Pons (tissue), 1 donor: ENCODE data around the gene OST4.

Experiments used
- DNase-seq: peaks from one replicate; pipeline ENCODE4 v3.0.0-alpha.2; 2016; ENCODE audit warnings: low spot score

Gene OST4

DNA sequence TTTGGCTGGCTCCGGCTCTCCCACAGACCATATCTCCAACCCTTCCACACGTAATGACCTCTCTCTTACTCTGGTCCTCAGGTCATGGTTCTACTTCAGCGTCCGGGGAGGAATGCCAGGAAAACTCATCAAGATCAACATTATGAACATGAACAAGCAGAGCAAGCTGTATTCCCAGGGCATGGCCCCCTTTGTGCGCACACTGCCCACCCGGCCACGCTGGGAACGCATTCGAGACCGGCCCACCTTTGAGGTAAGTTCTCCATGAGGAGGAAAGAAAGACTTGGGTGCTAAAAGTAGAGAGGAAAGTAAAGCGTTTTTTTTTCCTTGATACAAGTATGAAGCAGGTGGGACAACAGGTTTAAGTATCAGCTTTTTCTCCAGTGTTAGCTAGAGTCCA lies 18.1 kb downstream of the OST4 start:
- DNase-seq, result no peak

DNA sequence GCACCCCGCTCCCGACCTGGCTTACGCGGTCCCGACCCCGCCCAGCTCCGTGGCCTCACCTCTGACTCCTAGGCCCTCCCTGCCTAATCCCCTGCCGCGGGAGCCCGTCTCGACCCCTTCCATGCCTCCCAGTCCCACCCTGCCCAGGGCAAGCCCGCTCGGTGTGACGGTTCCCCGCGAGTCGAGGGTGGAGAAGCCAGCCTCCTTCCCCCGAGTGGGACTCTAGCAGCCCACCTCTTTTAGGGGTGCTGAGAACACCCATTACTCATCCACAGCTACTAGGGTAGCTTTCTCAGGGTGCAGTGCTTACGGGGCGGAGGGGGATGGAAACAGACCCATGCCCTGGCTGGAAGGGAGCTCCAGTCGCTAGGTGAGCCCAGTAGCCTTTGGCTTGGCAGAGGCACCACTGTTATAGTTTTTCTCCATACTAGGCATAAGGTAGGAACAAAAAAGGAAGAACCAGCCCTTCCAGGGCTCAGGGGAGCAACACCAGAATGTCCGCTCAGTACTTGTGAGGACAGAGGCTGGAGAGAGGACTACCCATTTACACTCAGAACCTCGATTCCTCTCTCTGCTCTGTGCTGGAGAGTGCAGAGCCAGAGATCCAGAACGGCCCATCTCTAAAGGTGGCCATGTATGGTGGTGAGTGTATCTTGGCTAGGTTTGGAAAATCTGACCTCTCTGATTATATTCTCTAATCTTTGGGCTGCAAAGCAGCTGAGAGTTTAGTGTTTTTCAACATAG lies 19.4 kb downstream of the OST4 start:
- no peak for DNase-seq

DNA sequence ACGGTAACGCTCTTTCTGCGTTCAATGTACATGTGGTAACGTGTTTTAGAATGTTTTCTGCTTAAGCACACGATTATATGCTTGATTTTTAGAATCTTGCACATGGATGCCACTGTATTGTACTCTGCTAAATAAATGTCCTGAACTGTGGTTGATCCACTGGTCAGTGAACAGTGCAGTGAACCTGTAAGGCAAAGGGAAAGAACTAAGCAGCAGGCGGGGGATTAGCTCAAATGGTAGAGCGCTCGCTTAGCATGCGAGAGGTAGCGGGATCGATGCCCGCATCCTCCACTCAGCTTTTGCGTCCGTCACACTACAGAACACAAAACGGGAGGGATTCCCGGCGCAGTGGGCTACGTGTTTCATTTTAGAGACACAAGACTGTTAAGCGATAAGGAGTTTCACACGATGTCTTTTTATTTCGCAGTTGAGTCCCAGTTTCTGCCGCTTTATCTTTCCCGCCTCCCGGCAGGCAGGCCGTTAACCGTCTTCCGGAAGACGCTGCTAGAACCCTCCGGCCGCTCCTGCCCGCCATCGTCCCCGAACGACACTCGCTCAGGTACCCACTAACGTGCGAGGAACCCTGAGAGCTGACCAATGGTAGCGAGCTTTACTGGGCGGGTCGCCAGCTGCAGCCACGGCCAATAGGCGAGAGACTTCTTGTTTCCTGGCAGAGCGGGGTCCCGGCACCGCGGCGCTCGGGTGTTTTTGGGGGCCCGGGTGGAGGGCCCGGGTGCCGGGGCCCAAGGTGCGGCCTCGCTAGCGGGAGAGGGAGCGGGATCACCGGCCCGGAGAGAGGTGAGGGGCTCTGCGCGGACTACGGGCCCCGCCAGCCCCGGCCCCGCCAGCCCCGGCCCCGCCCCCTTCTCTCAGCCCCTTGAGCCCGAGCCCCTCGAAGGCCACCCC lies 20.2 kb downstream of the OST4 start, which contains the start of gene AGBL5:
TSS of gene AGBL5 (plus strand) at position 673 of the 906 bp plus-strand sequence. CDS start 1,291 bp downstream, outside the sequence.
- peak; percentile 93 for DNase-seq

DNA sequence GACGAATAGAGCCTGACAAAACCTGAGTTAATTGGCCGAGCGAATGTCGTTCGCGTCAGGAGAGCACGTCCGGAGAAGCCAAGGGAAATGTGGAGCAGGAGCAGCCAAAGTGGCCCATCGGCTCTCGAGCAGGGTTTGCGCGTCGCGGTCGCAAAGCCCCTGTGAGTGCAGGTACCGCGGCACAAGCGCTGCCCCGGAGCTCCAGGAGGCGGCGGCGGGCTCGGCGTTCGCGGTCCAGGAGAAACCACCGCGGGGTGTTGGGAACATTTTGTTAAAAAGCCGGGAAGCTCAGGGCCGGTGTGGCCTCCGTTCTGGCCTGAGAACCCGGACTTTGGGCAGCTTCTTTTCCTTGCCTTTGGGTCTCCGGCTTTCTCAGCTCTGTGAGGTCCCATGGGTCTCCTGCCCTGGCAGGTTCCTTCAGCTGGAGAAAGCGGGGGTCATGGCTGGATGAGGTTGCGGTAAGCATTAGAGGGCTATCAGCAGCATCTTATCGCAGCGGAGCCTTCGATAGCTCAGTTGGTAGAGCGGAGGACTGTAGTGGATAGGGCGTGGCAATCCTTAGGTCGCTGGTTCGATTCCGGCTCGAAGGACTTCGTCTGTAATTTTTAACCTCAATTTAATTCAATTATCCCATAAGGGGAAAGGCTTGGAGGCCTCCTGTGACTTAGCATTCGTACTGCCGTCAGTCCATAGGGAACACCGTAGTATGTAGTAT lies 21.0 kb downstream of the OST4 start:
- peak; percentile 97 for DNase-seq

DNA sequence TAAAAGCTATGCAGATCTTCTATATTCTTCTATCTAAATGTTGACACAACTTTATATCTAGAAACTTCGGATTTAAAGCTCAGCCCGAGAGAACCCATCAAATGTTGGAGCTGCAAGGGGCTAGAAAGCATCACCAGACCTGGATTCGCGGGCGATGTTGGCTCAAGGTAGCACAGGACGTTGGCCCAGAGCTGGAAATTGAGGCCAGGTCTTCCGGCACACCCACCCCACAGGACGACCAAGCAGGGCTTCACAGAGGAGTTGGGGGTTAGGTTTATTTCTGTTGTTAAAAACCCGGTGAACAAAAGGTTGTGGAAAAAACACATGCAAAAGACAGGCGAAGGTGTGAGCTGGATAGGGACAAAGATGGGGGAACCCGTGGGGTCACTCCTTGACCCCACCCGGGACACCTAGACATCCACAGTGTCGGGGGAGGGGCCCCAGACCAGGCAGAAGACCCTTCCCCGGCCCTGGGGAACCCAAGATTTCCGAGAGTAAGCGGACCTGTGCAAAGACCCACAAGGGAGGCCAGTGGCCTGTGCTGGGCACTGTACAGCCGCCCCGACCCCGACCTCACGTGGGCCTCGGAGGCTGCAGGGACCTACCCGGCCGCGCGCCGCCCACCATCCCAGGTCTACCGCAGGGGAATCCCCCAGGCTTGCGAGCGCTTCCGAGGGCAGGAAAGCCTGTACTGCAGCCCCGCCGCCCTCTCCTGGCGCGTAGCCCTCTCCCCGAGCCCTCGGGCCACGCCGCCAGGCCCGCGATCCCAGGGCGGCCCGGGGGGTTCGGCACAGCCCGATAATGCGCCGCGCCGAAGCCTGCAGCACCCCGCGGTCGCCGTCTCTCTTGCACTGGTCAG lies 21.8 kb downstream of the OST4 start:
- DNase-seq, result no peak

DNA sequence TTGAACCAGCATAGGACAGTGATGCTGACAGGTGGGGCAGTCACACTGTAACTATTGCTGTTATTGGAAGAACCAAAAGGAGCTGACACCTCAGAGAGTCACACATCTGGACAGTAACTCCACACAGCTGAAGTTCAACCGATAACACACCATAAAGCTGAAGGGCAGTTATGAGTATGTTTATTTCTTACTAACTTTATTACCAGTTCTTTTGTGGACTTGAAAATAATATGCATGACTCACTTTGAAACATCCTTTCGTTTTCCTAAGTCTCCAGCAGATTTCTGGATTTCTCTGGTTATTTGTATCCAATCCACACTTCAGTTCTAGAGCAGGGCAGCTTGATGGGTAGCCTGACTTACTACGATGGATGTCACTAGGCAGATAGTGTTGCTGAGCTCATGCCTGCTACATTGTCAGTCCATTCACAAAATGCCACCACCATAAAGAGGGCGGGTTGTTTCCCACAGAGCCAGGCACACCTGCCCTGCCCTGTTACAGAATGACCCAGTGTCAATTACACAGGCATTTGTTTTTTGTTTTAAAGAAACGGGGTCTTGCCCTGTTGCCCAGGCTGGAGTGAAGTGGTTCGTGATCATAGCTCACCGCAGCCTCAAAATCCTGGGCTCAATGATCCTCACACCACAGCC lies 28.3 kb downstream of the OST4 start:
- no peak for DNase-seq

DNA sequence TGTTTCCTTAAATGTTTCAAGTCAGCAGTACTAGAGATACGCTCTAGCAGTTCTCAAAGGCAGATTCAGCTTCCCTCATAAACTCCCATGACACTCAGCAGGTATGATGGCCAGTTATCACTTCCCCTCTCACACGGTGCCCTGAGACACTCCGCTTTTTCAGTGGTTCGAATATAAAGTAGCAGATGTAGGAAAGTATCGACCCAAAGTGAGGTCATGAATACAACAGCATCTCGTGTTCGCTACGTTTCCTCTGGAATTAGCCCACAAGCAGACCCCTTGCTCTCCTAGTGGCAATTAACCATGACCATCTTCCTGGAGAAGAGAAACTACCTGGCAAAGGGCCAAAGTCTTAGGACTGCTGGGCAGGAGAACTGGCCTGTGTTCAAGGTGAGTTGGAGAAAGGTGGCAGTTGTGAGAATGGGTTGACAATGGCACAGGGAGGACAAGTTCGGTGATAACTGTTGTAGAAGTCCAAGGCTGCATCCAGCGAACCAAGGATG lies 29.2 kb downstream of the OST4 start:
- no peak for DNase-seq

DNA sequence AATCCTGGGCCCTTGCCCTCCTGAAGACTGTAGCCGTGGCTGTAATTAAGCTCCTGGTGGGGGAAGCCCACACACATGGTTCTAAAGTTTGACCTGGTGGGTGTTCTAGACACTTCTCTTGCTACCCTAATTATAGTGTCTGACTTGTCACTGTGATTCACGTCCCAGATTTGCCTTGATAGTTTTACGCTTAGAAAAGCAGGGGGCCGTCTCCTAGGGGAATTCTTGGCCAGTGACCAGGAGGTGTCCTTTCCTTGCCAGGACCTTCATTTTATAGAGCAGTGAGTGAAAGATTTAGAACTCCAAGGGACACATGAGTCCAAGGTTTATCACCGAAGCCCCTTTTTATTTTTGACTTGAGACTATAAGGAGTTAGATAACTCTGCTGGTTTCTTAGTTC lies 29.7 kb downstream of the OST4 start:
- no peak for DNase-seq

DNA sequence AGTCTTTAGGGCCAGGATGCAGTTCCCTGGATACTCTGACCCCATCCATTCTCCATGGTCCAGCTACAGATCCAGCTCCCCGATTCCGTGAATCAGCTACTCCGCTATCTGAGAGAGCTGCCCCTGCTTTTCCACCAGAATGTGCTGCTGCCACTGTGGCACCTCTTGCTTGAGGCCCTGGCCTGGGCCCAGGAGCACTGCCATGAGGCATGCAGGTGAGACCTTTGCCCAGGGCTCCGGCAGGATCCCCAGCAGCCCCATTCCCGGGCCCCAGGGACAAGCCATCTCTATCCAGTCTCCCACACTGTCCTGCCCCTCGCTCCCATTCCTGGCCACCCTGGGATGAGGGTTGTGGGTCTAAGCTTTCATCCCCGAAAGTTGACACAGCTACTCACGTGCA lies 31.2 kb downstream of the OST4 start:
- no peak for DNase-seq

DNA sequence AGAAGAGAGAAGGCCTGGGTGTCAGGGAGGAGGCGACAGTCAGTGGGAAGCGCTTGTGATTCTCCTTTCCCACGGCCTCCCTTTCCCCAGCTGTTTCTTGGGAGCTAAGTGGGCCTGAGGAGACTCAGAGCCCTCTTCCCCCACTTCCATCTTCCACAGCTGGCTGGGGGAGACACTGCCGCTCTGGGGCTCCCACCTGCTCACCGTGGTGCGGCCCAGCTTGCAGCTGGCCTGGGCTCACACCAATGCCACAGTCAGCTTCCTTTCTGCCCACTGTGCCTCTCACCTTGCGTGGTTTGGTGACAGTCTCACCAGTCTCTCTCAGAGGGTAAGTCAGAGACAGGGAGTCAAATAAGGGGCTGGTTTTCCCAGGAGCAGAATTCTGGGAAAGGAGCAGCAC lies 31.6 kb downstream of the OST4 start:
- DNase-seq, result no peak

DNA sequence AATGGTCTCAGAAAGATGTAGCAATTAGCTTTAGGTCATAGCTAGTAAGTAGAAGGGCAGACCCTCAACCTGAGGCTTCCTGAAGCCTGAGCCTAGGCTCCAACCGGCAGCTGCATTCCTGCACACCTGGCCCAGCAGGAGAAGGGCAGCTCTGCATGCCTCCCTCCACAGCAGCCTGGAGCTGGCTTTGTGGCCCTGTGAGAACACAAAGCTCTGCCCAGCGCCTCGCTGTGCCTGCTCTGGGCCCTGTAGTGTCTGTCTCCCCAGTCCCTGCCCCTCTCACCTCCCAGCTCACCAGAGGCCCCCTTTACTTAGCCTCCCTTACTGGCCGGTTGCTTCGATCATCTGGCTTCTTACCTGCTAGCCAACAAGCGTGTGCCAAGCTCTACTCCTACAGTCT lies 32.0 kb downstream of the OST4 start:
- no peak for DNase-seq

DNA sequence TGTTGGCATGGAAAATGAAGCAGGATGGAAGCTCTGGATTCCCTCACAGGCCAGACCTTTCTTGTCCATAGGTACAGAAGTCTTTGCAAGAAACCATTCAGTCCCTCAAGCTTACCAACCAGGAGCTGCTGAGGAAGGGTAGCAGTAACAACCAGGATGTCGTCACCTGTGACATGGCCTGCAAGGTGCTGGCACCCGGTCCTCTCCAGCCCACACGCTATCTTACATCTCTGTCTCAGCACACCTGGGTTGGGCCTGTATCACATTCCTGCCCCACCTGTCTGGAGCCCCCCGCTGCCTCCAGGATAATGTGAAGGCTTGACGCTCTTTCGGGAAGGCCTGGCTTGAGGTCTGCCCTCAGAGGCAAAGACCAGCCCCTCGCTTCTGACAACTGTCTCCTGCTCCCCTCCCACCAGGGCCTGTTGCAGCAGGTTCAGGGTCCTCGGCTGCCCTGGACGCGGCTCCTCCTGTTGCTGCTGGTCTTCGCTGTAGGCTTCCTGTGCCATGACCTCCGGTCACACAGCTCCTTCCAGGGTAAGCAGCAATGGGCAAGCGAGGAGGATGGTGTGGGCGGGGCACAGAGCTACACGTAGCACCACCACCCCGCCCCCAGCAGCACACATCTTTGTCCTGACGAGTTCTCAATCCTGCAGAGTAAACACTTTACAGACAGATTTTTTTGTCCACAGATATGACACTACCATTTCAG lies 32.7 kb downstream of the OST4 start:
- DNase-seq, result no peak

DNA sequence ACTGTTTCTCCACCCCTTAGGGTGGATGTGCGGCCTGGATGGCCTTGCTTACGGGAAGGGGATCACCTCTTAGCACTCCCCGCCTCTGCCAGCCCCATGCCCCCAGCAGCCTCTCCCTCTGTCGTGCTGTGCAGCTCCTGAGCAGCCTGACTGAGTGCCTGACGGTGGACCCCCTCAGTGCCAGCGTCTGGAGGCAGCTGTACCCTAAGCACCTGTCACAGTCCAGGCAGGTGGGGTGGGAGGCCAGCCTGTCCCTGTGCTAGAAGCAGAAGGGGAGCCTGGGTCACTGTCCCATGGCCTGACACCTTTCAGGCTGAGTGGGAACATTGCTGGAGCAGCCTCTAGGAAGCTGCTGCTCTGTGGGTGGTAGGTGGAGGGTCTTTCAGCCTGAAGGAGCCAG lies 33.4 kb downstream of the OST4 start:
- no peak for DNase-seq

DNA sequence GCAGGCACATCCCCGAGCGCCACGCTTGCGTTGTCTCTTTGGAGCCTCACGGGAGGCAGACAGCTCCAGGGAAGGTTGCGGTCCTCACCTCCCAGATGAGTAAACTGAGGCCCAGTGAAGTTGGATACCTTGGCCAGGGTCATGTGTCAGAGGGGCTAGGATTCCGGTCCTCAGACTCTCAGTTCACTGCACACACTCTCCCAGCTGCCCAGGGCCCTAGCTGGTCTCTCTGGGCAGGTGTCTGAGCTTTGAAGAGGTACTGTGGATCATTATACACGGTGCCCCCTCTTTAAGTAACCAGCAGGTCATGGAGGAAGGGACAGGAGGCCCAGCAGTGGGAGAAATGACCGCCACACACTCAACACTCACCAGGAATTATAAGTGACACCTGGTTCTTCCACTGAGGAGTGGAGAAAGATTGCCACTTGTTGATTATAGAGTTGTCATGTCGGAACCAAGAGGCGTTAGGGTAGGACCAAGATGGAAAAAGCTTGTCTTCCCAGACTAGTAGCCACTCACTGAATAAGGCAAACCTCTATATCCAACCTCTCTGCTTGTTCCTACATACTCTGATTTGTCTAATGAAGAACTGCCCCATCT lies 38.1 kb downstream of the OST4 start:
- no peak for DNase-seq

DNA sequence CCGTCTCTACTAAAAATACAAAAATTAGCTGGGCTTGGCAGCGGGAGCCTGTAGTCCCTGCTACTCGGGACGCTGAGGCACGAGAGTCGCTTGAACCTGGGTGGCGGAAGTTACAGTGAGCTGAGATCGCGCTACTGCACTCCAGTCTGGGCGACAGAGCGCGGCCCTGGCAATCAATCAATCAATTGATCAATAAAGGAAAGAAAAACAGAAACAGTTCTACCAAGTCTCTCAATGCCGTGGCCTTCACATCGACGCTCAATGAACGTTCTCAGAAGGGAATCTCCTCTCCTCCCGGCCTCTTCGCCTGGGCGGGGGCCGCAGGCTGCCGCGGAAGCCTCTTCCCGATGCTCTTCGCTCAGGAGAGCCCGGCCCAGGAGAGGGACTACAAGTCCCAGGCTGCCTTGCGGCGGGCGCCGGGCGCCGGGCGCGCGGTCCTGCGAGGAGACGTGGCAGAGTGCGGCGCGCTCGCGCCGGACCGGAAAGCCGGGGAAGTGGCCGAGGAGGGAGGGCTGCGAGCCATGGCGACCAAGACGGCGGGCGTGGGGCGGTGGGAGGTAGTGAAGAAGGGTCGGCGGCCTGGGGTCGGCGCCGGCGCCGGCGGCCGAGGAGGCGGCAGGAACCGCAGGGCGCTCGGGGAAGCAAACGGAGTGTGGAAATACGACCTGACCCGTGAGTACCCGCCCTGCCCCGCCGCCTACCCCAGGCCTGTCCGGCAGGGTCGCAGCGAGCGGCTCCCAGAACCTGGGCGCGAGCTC lies 38.8 kb downstream of the OST4 start, which contains the start of gene TMEM214:
TSS of gene TMEM214 (plus strand) at position 471 of the 758 bp plus-strand sequence. CDS start at position 522, 51 bp downstream.
- DNase-seq, result peak; percentile 81

DNA sequence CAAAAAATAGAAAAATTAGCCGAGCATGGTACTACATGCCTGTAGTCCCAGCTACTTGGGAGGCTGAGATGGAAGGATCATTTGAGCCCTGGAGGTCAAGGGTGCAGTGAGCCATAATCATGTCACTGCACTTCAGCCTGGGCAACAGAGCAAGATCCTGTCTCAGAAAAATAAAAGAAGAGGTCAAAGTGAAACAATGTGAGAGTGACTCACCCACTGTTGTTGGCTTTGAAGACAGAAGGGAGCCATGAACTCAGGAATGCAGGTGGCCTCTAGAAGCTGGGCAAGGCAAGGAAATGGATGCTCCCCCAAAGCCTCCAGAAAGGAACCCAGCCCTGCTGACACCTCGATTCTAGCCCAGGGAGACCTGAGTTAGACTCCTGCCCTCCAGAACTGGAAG lies 42.4 kb downstream of the OST4 start:
- DNase-seq, result no peak

DNA sequence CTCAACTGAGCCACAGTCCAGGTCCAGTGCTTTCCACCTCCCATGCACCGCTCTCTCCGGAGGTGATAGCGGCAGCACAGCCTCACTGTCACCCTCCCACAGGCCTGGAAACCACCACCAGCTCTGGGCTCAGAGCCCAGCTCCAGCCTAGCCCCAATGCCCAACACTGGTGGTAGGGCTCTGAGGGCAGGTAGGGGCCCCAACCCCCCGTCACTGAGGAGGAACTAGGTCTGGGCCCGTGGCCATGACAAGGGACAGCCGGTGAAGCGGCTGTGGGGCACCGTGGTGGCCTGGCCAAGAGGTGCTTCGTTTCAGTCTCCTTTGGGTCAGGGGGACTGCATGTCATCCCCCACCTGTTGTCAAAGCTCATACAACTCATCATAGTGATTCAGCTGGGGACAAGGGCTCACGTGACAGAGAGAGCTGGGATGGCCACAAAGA lies 44.2 kb downstream of the OST4 start:
- DNase-seq, result no peak
